NCI-H2171 treated with DMSO at 0.1 percent for 48 hours (cell line): ENCODE data around the gene OR2C1.

Experiments
- DNase-seq: peaks from one replicate; lab custom pipeline; 2025; lab: John Stamatoyannopoulos, UW

OR2C1 gene

DNA sequence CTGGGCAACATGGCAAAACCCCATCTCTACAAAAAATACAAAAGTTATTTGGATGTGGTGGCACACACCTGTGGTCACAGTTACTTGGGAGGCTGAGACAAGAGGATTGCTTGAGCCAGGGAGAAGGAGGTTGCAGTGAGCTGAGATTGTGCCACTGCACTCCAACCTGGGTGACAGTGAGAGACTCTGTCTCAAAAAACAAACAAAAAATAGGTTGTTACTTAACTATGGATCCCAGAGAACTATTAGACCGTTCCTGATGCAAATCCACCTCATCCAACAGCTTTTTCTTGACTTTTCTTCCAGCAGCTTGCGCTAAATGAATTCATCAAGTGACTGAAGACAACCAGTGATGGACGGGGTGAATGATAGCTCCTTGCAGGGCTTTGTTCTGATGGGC, at the start of gene OR2C1:
Gene OR2C1, plus strand, starts transcription at position 301 of the 400 bp plus-strand sequence. Its CDS starts 52 bp downstream, at position 353.
- DNase-seq: no peak

GRCh38 chr16:3306078-3306477, 49.6 kb upstream of the OR2C1 start:
- no peak for DNase-seq

DNA sequence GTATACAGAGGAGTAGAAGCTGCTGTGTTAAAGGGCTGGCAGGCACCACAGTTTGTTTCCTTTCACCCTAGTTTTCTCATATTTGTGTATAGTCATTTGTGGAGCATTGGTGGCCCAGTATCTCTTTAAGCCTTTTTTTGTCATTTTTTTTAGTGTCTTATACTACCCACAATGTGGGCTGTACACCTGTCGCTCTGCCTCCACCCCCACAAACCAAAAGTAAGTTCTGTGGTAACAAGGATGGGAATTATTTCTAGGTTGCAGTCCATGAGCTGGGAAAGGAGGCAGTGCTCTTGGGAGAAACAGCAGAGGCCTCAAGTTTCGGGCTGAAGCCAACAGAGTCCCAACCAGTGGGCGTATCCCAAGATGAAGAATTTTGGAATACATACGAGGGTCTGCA, 44.2 kb upstream of the OR2C1 start:
- DNase-seq: no peak

- DNase-seq: peak; percentile 18
Measured at GRCh38 chr16:3317315-3317999, 38.2 kb upstream of the OR2C1 start.

DNA sequence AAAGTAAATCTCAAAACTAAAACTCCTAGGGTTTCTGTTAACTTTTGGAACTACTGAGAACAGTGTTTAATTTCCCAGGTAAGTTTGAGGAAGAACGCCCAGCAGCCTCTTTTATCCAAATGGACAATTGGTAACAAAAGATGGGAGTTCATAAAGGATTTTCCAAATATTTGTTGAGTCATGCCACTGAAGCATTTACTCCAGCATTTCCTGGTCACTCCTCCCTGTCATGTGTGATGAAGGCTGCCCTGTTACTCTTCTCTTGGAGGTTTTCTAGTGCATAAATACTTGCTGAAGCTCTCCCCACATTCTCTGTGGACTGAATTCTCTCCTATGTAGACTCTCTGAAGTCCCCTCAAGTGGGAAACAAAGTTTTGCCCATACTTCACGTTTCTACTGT, 33.9 kb upstream of the OR2C1 start:
- DNase-seq: no peak

GRCh38 chr16:3327514-3327913, 28.2 kb upstream of the OR2C1 start:
- DNase-seq: no peak

DNA sequence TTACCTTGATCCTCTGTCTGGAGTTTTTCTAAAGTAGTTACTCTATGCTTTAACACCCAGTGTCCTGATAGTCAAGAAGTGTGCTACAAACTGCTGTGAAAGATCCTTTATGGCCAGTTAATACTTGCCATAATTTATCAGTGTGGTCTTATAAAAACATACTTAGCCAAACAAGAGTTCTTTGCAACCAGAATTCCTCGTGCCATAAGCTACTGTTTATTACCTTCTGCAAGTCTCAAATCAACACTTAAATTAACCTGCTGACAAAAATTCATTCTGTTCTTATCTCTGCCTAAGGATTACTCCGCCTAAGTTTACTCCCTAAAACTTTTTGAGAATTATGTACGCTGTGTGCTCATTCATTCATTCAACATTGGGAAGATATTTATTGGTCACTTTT, 27.6 kb upstream of the OR2C1 start:
- no peak for DNase-seq

GRCh38 chr16:3328643-3329042, 27.0 kb upstream of the OR2C1 start:
- DNase-seq: no peak

DNA sequence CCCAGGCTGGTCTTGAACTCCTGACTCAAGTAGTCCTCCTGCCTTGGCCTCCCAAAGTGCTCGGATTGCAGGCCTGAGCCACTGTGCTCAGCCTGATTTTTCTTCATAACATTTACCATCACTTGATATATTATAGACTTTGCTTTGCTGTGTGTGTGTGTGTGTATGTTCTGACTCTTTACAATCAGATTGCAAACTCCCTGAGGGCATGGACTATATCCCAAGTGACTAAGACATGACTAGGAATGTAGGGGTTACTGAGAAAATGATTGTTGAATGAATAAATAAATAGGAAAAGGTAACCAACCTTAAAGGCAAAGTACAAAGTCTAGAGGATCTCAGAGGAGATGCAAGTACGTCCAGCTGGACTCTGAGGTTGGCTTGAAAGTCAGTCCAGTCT, 9.6 kb upstream of the OR2C1 start:
- no peak for DNase-seq

GRCh38 chr16:3347586-3347985, 8.1 kb upstream of the OR2C1 start:
- DNase-seq: no peak

GRCh38 chr16:3348547-3349167, 7.0 kb upstream of the OR2C1 start:
- DNase-seq: peak; percentile 2

DNA sequence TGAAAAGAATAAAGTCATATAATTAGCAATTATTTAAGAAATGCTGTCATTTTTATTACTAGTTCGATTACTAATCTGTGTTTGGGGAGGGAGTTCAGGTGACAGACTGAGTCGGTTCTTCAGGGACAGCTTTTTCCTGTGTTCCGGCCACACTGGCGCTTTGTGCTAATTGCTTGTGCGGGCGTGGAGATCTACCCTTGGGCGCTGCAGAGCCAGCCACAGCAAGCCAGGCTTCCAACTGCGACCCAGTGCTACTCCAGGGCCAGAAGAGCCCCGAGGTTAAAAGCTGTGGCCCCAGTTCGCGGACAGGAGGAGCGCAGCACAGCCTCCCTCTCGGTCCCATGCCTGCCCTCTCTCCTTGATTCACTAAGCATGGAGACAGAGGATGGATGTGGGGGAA, 6.5 kb upstream of the OR2C1 start:
- no peak for DNase-seq

DNA sequence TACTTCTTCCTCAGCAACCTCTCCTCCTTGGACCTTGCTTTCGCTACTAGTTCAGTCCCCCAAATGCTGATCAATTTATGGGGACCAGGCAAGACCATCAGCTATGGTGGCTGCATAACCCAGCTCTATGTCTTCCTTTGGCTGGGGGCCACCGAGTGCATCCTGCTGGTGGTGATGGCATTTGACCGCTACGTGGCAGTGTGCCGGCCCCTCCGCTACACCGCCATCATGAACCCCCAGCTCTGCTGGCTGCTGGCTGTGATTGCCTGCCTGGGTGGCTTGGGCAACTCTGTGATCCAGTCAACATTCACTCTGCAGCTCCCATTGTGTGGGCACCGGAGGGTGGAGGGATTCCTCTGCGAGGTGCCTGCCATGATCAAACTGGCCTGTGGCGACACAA, 429 bp downstream of the OR2C1 start:
- DNase-seq: no peak

DNA sequence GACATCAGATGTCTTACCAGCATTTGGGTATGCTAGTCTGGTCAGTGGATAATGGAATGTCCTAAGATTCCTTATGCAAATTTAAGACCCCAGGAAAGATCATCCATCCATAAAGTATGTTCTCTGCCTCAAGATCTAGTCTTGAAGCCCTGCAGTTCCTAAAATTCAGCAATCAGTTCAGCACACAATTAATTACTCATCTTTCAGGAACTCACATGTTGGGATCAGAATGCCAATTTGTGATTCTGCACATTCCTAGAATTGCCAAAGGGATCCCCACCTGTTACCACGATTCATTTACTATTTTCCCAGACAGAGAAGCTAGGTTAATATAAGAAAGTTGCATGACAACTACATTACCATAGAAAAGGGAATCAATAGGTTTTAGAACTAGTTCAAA, 3.2 kb downstream of the OR2C1 start:
- DNase-seq: no peak

GRCh38 chr16:3362931-3363330, 7.2 kb downstream of the OR2C1 start:
- no peak for DNase-seq

DNA sequence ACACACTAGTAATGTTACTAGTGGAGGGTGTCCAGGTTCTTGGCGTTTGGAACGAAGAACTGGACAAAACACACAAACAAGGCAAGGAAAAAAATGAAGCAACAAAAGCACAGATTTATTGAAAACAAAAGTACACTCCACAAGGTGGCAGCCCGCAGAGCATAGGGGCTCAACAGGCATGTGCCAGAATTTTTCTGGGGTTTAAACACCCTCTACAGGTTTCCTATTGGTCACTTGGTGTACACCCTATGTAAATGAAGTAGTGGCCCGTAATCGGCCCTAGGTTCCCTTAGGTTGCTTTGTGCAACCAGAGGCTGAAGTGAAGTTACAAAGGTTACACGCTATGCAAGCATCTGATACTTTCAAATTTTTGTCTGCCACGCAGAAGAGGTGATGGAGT, 8.1 kb downstream of the OR2C1 start:
- DNase-seq: no peak

DNA sequence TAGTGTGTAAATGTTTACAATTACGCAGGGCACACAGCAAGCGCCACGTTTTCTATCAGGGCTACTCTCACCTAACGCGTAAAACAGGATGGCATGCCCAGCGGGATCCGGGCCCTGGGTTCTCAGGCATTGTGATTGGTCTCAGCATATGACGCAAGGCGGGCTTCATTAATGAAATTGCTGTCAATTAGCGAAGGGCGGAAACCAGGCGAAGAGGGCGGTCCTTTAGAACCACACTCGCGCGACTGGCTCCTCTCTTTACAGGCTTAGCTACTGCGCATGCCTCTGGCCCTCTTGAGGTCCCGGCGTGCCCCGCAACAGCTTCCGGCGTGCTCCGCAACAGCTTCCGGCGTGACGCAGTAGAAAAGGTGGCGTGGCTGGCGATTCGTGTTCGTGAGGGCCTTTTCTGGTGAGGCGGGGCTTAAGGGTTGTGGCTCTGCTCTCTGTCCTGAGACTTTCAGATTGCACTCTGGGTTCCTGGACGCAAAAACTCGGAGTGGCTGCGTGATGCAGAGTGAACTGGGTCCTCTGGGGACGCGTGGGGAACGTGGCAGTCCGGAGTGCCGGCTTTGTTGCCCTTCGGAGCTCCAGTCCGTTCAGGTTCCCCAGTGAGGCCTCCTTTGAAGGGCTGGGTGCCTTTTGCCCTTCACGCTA, 9.2 kb downstream of the OR2C1 start:
- peak; percentile 97 for DNase-seq

GRCh38 chr16:3369073-3369472, 13.4 kb downstream of the OR2C1 start:
- no peak for DNase-seq

- DNase-seq: no peak
Measured at GRCh38 chr16:3375680-3376079, 20.0 kb downstream of the OR2C1 start.

DNA sequence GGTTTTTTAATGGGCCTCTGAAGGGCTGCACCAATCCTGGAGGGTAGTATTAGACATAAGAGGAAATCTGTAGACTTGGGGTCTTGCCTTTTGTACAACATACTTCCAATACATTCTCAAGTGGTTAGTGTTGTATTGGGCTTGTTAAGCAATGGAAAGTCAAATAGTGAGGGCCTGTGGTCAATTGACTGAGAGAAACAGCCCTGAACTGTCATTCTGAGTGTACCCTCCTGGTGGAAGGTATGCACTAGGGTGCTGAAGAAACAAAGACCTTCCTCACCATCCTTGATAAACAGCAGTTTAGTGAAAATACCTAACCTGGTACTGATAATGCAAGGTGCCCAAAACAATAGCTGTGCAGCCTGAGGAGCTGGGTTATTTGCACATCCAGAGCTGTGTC, 22.2 kb downstream of the OR2C1 start:
- DNase-seq: no peak

GRCh38 chr16:3383045-3383448, 27.4 kb downstream of the OR2C1 start:
- no peak for DNase-seq

- no peak for DNase-seq
Measured at GRCh38 chr16:3388325-3388724, 32.6 kb downstream of the OR2C1 start.

DNA sequence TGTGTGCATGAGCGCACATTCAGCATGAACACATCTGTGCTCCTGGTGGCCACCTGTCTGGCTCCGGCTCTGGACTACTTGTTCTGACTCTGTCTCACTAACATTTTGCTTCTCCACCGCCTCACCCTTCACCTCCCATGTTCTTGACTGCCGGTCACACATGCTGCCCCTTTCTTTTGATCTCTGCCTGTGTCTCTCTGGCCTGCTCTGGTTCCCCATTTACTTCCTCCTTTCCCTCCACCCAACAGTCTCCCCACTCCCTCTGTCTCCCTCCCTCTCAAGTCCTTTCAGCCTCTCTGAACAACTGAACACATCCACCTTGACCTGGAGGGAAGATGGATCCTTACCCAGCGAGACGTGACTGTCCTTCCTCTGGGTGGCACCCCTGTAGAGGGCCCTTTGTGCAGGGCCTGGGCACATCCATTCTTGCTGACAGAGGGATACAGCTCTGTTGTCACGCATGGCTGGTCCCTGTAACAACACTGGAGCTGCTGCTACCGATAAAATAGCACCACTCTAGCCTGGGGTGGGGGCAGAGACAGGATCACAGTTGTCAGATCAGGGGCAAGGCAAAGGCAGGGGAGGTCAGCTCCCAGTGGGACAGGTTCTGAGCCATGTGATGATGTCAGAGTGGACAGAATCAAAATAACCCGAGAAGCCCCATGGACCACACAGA, 34.1 kb downstream of the OR2C1 start:
- DNase-seq: peak; percentile 13
